Endothelial cell (in vitro differentiated cells): ENCODE data around the gene SLC6A9. TPM values are rescaled to one million over a fixed set of nuclear protein-coding genes. Genes with fewer than 3 reads are reported as not detected.

ENCODE experiments used
- DNase-seq: peaks from one replicate; pipeline ENCODE4 v3.0.0; 2021; ENCODE audit warnings: low spot score
- H3K27ac Mint-ChIP-seq: one replicate; pipeline ENCODE4 v1.8.0; 2021; ENCODE audit warnings: mixed read lengths, inconsistent platforms; ENCODE audit not compliant: unreplicated experiment
- H3K27me3 Mint-ChIP-seq: one replicate; pipeline ENCODE4 v1.8.0; 2021; ENCODE audit warnings: mild to moderate bottlenecking, moderate library complexity, mixed read lengths, inconsistent platforms; ENCODE audit not compliant: unreplicated experiment
- H3K36me3 Mint-ChIP-seq: one replicate; pipeline ENCODE4 v1.8.0; 2021; ENCODE audit warnings: mild to moderate bottlenecking, low read depth, mixed read lengths, inconsistent platforms; ENCODE audit not compliant: unreplicated experiment
- H3K4me1 Mint-ChIP-seq: one replicate; pipeline ENCODE4 v1.8.0; 2021; ENCODE audit warnings: mild to moderate bottlenecking, mixed read lengths, inconsistent platforms; ENCODE audit not compliant: unreplicated experiment
- H3K4me3 Mint-ChIP-seq: one replicate; pipeline ENCODE4 v1.8.0; 2021; ENCODE audit warnings: mild to moderate bottlenecking, mixed read lengths, inconsistent platforms; ENCODE audit not compliant: unreplicated experiment
- H3K9me3 Mint-ChIP-seq: one replicate; pipeline ENCODE4 v1.8.0; 2021; ENCODE audit warnings: mixed read lengths, inconsistent platforms; ENCODE audit not compliant: unreplicated experiment
- CTCF ChIP-seq: fragments of 200-600 bp; sonication (generic); IDR thresholded peaks from one replicate; pipeline ENCODE4 v1.5.0; 2021; ENCODE audit warnings: antibody characterized with exemption; ENCODE audit not compliant: unreplicated experiment
- total RNA-seq: library from RNA; stranded (reverse); fragmentation: NEBNext Ultra II Directional; extraction: Animal tissue kit (Norgen Biotek cat#: 25700); gene quantifications from one replicate; pipeline ENCODE4 v1.2.1, GENCODE V29; 2021; ENCODE audit not compliant: unreplicated experiment

Gene SLC6A9
- total RNA-seq, 1 donor from 2014 or later: 2.8 TPM

- Mint-ChIP-seq H3K9me3 (no peaks in the 10 kb centered on the region), H3K36me3 (no peaks in the 10 kb centered on the region), H3K27ac (no peak overlapping the region), H3K27me3 (peaks cover 6% of the 10 kb centered on the region), H3K4me3 (no peak overlapping the region), H3K4me1 (no peaks in the 10 kb centered on the region)
- DNase-seq: no peak
- TF ChIP-seq CTCF: no peak
These were observed 23.0 kb downstream of the SLC6A9 start for GRCh38 chr1:44008259-44008658.

GRCh38 chr1:44002606-44003157 is 28.6 kb downstream of the SLC6A9 start:
- Mint-ChIP-seq H3K9me3 (no peaks in the 10 kb centered on the region), H3K27ac (no peak overlapping the region), H3K36me3 (no peaks in the 10 kb centered on the region), H3K4me1 (no peaks in the 10 kb centered on the region), H3K27me3 (peaks cover 7% of the 10 kb centered on the region), H3K4me3 (no peak overlapping the region)
- peak; percentile 57 for TF ChIP-seq CTCF
- DNase-seq: no peak

- Mint-ChIP-seq H3K9me3 (no peaks in the 10 kb centered on the region), H3K4me3 (no peak overlapping the region), H3K27me3 (peaks cover 7% of the 10 kb centered on the region), H3K4me1 (no peaks in the 10 kb centered on the region), H3K36me3 (no peaks in the 10 kb centered on the region), H3K27ac (no peak overlapping the region)
- no peak for DNase-seq
- TF ChIP-seq CTCF: no peak
These were observed 29.1 kb downstream of the SLC6A9 start for GRCh38 chr1:44002165-44002564.

GRCh38 chr1:44000122-44000665 is 31.1 kb downstream of the SLC6A9 start:
- H3K4me1 Mint-ChIP-seq: no peaks in the 10 kb centered on the region
- DNase-seq: no peak

More at GRCh38 chr1:44000122-44000665, 31.1 kb downstream of the SLC6A9 start:
- H3K9me3 Mint-ChIP-seq: no peaks in the 10 kb centered on the region
- no peak overlapping the region for H3K4me3 Mint-ChIP-seq
- H3K36me3 Mint-ChIP-seq: no peaks in the 10 kb centered on the region
- peaks cover 3% of the 10 kb centered on the region for H3K27me3 Mint-ChIP-seq
- H3K27ac Mint-ChIP-seq: no peak overlapping the region
- no peak for TF ChIP-seq CTCF
